OCI-LY1 (cell line): Measurements from ENCODE around the gene ARID3A.

Experiments
- H2AFZ ChIP-seq: fragments of 200-600 bp; sonication (generic), shearing (Covaris generic); 2 replicates; pipeline ENCODE4 v1.6.0; 2014; ENCODE audit warnings: antibody characterized with exemption, mild to moderate bottlenecking, low read length
- H3F3A ChIP-seq: fragments of 200-600 bp; sonication (generic), shearing (Covaris generic); 2 replicates; pipeline ENCODE4 v1.6.0; 2014; ENCODE audit warnings: mild to moderate bottlenecking, antibody characterized with exemption, low read length, moderate library complexity; ENCODE audit not compliant: insufficient read depth
- H3K27ac ChIP-seq: fragments of 200-600 bp; sonication (generic); 2 replicates; pipeline ENCODE4 v1.5.1; 2014; ENCODE audit warnings: low read length, mixed run types, mild to moderate bottlenecking, low read depth; ENCODE audit not compliant: poor library complexity, severe bottlenecking
- H3K27me3 ChIP-seq: fragments of 200-600 bp; sonication (generic); 2 replicates; pipeline ENCODE4 v1.6.0; 2014; ENCODE audit warnings: antibody characterized with exemption, mild to moderate bottlenecking, low read length, moderate library complexity; ENCODE audit not compliant: insufficient read depth
- H3K36me3 ChIP-seq: fragments of 200-600 bp; sonication (generic); 2 replicates; pipeline ENCODE4 v1.6.1; 2014; ENCODE audit warnings: mild to moderate bottlenecking, antibody characterized with exemption, low read length, moderate library complexity, mixed read lengths; ENCODE audit not compliant: insufficient read depth
- H3K4me1 ChIP-seq: fragments of 200-600 bp; sonication (generic); 2 replicates; pipeline ENCODE4 v1.5.1; 2014; ENCODE audit warnings: mild to moderate bottlenecking, low read length, moderate library complexity; ENCODE audit not compliant: insufficient read depth, severe bottlenecking
- H3K4me2 ChIP-seq: fragments of 200-600 bp; sonication (generic), shearing (Covaris generic); 2 replicates; pipeline ENCODE4 v1.6.1; 2014; ENCODE audit warnings: low read length
- H3K4me3 ChIP-seq: fragments of 200-600 bp; sonication (generic); 2 replicates; pipeline ENCODE4 v1.5.1; 2014; ENCODE audit warnings: low read length, low read depth, mild to moderate bottlenecking, mixed read lengths; ENCODE audit not compliant: poor library complexity, severe bottlenecking
- H3K79me2 ChIP-seq: fragments of 200-600 bp; shearing (Covaris generic); 2 replicates; pipeline ENCODE4 v1.6.1; 2016; ENCODE audit warnings: mixed run types, low read length, mixed read lengths; ENCODE audit not compliant: insufficient read depth
- H3K9ac ChIP-seq: fragments of 200-600 bp; sonication (generic), shearing (Covaris generic); 2 replicates; pipeline ENCODE4 v1.6.1; 2014; ENCODE audit warnings: mild to moderate bottlenecking, low read length, mixed read lengths
- H3K9me2 ChIP-seq: fragments of 200-600 bp; sonication (generic), shearing (Covaris generic); 2 replicates; pipeline ENCODE4 v1.6.1; 2014; ENCODE audit warnings: low read depth, mild to moderate bottlenecking, low read length, mixed read lengths
- H3K9me3 ChIP-seq: fragments of 200-600 bp; shearing (Covaris generic); 2 replicates; pipeline ENCODE4 v1.6.1; 2014; ENCODE audit warnings: low read length, mixed read lengths
- H4K20me1 ChIP-seq: fragments of 200-600 bp; sonication (generic), shearing (Covaris generic); 2 replicates; pipeline ENCODE4 v1.6.0; 2016; ENCODE audit warnings: mild to moderate bottlenecking, low read length; ENCODE audit not compliant: insufficient read depth
- EZH2 ChIP-seq: fragments of 200-600 bp; sonication (generic), shearing (Covaris generic); IDR thresholded peaks from 2 replicates; pipeline ENCODE4 v1.8.0; 2017; ENCODE audit warnings: borderline replicate concordance, mixed run types, mild to moderate bottlenecking, antibody characterized with exemption, low read length, moderate library complexity, mixed read lengths
- TF ChIP-seq, protein P1 (sequence below): fragments of 200-600 bp; sonication (generic), shearing (Covaris generic); IDR thresholded peaks from 2 replicates; pipeline ENCODE4 v1.5.1; 2017; ENCODE audit warnings: mild to moderate bottlenecking, antibody characterized with exemption, low read length, moderate library complexity, mixed read lengths

The ARID3A gene

DNA sequence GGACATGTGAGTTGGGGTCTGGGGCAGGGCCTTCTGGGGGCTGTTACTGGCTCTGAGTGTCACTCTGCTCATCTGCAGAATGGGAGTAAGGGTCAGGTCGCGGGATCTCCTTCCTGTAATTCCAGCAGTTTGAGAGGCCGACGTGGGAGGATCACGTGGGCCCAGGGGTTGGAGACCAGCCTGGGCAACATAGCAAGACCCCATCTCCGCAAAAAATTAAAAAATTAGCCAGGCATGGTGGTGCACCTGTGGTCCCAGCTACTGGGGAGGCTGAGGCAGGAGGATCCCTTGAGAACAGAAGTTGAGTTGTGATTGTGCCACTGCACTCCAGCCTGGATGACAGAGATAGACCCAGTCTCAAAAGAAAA is 4.0 kb downstream of the ARID3A start:
- Histone ChIP-seq H3K27ac (no peak overlapping the region), H3K9ac (no peak overlapping the region), H3K9me2 (no peaks in the 10 kb centered on the region), H3K4me3 (no peak overlapping the region), H3K79me2 (no peaks in the 10 kb centered on the region), H4K20me1 (no peaks in the 10 kb centered on the region), H3K27me3 (peaks cover 7% of the 10 kb centered on the region), H3K4me1 (peaks cover 14% of the 10 kb centered on the region), H2AFZ (no peak overlapping the region), H3K9me3 (no peaks in the 10 kb centered on the region), H3F3A (no peaks in the 10 kb centered on the region), H3K36me3 (no peaks in the 10 kb centered on the region), H3K4me2 (no peak overlapping the region)
- TF ChIP-seq EZH2 = no peak
- TF ChIP-seq, protein P1, sequence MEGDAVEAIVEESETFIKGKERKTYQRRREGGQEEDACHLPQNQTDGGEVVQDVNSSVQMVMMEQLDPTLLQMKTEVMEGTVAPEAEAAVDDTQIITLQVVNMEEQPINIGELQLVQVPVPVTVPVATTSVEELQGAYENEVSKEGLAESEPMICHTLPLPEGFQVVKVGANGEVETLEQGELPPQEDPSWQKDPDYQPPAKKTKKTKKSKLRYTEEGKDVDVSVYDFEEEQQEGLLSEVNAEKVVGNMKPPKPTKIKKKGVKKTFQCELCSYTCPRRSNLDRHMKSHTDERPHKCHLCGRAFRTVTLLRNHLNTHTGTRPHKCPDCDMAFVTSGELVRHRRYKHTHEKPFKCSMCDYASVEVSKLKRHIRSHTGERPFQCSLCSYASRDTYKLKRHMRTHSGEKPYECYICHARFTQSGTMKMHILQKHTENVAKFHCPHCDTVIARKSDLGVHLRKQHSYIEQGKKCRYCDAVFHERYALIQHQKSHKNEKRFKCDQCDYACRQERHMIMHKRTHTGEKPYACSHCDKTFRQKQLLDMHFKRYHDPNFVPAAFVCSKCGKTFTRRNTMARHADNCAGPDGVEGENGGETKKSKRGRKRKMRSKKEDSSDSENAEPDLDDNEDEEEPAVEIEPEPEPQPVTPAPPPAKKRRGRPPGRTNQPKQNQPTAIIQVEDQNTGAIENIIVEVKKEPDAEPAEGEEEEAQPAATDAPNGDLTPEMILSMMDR = no peak

DNA sequence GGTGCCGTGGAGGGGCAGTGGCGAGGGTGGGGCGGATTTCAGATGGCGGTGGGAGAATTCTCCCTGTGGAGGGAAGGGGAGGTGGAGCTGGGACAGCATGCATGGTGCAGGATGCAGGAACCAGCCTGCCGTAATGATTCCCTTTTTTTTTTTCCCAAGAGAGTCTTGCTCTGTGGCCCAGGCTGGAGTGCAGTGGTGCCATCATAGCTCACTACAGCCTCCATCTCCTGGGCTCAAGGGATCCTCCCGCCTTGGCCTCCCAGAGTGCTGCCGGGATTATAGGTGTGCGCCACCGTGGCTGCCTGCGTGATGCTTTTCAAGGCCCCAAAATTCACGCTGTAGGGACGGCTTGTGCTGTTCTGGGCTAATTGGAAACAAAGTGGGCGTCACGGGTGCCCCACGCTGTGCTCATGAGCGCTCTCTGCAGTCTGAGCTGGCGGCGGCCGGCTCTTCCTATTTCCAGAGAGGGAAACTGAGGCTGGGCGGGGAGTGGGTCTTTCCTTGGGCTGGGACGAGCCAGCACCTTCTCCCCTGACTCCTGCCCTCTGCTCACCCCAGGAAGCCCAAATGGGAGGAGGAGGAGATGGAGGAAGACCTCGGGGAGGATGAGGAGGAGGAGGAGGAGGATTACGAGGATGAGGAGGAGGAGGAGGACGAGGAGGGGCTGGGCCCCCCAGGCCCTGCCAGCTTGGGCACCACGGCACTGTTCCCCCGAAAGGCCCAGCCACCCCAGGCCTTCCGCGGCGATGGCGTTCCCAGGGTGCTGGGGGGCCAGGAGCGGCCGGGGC is 6.2 kb downstream of the ARID3A start:
- Histone ChIP-seq H3K79me2 (no peaks in the 10 kb centered on the region), H3K9me2 (no peaks in the 10 kb centered on the region), H3K27ac (no peak overlapping the region), H3F3A (no peaks in the 10 kb centered on the region), H2AFZ (no peak overlapping the region), H3K27me3 (peaks cover 7% of the 10 kb centered on the region), H3K36me3 (no peaks in the 10 kb centered on the region), H3K4me2 (no peak overlapping the region), H3K9ac (no peak overlapping the region), H3K4me1 (peaks cover under 1% of the 10 kb centered on the region), H3K9me3 (no peaks in the 10 kb centered on the region), H3K4me3 (no peak overlapping the region), H4K20me1 (no peaks in the 10 kb centered on the region)
- TF ChIP-seq, protein P1 = no peak; the same call in 1 of the 2 replicates
- TF ChIP-seq EZH2 = no peak

DNA sequence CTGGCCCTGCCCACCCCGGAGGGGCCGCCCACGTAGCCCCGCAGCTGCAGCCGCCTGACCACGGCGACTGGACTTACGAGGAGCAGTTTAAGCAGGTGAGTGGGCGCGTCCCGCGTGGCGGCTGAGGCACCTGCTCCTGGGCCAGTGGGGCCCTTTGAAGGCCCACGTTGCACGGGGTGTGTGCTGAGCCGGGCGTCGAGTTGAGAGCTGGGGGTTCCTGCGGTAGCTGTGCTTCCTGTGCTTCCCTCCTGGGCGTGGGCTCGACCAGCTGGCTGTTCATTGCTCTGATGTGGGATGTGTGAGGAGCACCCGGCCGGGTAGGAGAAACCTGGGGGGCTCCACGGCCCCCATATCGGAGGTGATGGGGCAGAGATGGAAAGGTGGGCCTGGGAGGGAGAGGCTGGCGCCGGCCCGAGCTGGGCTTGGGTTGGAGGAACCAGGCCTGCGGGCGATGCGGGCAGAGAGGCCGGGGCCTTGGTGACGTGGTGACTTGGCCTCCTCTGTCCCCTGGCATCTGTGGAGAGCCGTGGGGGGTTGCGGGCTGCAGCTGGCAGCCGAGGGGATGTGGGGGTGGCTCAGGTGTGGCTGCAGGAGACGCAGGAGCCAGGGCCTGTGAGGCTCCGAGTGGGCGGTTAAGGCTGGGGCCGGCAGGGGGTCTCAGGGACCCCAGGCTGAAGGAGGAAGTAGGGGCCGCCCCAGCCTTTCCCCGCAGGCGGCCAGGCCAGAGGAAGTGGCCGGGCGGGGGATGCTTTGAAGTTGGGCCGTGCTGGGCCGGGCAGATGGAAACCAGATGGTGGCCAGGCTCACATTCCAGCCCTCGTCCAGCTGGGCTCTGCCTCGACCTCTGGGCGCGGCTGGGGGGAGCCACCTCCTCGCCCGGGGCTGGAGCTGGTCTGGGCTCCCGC is 7.1 kb downstream of the ARID3A start:
- no peaks in the 10 kb centered on the region for H4K20me1 ChIP-seq
- 0 out of 2 replicates have a peak, but pooled peaks cover 2% of the 10 kb centered on the region for H3K9me3 ChIP-seq
- H3K9ac ChIP-seq = no peak overlapping the region
- H3K79me2 ChIP-seq = no peaks in the 10 kb centered on the region
- H2AFZ ChIP-seq = no peak overlapping the region
- H3K4me2 ChIP-seq = no peak overlapping the region
- H3K27ac ChIP-seq = no peak overlapping the region
- no peak overlapping the region for H3K4me3 ChIP-seq
- peaks cover 11% of the 10 kb centered on the region for H3K27me3 ChIP-seq
- H3K36me3 ChIP-seq = no peaks in the 10 kb centered on the region
- no peaks in the 10 kb centered on the region for H3F3A ChIP-seq
- H3K4me1 ChIP-seq = no peaks in the 10 kb centered on the region
- H3K9me2 ChIP-seq = no peaks in the 10 kb centered on the region
- no peak for TF ChIP-seq EZH2
- TF ChIP-seq, protein P1 = no peak
